HG03571 (cell line): ENCODE measurements around the gene SERPINA9.

Experiments used
- ATAC-seq: cut with Tn5 transposase; IDR thresholded peaks from one replicate; pipeline ENCODE4 v1.9.1; 2021; ENCODE audit not compliant: unreplicated experiment

Gene SERPINA9

GRCh38 chr14:94462763-94463572 lies 13.0 kb downstream of the SERPINA9 start:
- no peak for ATAC-seq

GRCh38 chr14:94462219-94462551 lies 13.8 kb downstream of the SERPINA9 start:
- ATAC-seq: no peak

- no peak for ATAC-seq
These were observed 14.3 kb downstream of the SERPINA9 start for GRCh38 chr14:94461526-94462218.

- no peak for ATAC-seq
These were observed 15.2 kb downstream of the SERPINA9 start for GRCh38 chr14:94460631-94461416.

GRCh38 chr14:94458558-94459205 lies 17.3 kb downstream of the SERPINA9 start:
- no peak for ATAC-seq

GRCh38 chr14:94458096-94458495 lies 17.9 kb downstream of the SERPINA9 start:
- no peak for ATAC-seq

GRCh38 chr14:94455928-94456327 lies 20.1 kb downstream of the SERPINA9 start:
- ATAC-seq: no peak

GRCh38 chr14:94451826-94452225 lies 24.2 kb downstream of the SERPINA9 start:
- no peak for ATAC-seq

- ATAC-seq: no peak
These were observed 24.8 kb downstream of the SERPINA9 start for GRCh38 chr14:94451091-94451771.

GRCh38 chr14:94450722-94451090 lies 25.3 kb downstream of the SERPINA9 start:
- no peak for ATAC-seq

GRCh38 chr14:94449930-94450329 lies 26.1 kb downstream of the SERPINA9 start:
- ATAC-seq: no peak

GRCh38 chr14:94448071-94448808 lies 27.8 kb downstream of the SERPINA9 start:
- ATAC-seq: no peak

- ATAC-seq: no peak
These were observed 28.8 kb downstream of the SERPINA9 start for GRCh38 chr14:94447206-94447605.

GRCh38 chr14:94446126-94446525 lies 29.9 kb downstream of the SERPINA9 start:
- ATAC-seq: no peak

- no peak for ATAC-seq
These were observed 31.0 kb downstream of the SERPINA9 start for GRCh38 chr14:94445003-94445402.

- ATAC-seq: no peak
These were observed 34.3 kb downstream of the SERPINA9 start for GRCh38 chr14:94441531-94442205.

- no peak for ATAC-seq
These were observed 34.9 kb downstream of the SERPINA9 start for GRCh38 chr14:94441130-94441529.

GRCh38 chr14:94439453-94440057 lies 36.4 kb downstream of the SERPINA9 start:
- ATAC-seq: no peak

- ATAC-seq: no peak
These were observed 47.4 kb downstream of the SERPINA9 start for GRCh38 chr14:94428610-94429009.
